SU-DHL-6 (cell line): ENCODE data around the gene SERPINA6.

Experiments used
- H2AFZ ChIP-seq: fragments of 200-600 bp; sonication (generic); 2 replicates; pipeline ENCODE4 v1.6.1; 2014; ENCODE audit warnings: low read depth, mild to moderate bottlenecking, moderate library complexity, mixed read lengths, antibody characterized with exemption, low read length; ENCODE audit not compliant: severe bottlenecking
- H3F3A ChIP-seq: fragments of 200-600 bp; shearing (Covaris generic); 2 replicates; pipeline ENCODE4 v1.6.0; 2016; ENCODE audit warnings: antibody characterized with exemption, mild to moderate bottlenecking; ENCODE audit not compliant: insufficient read depth
- H3K27ac ChIP-seq: fragments of 200-600 bp; sonication (generic); 2 replicates; pipeline ENCODE4 v1.5.1; 2016; ENCODE audit warnings: low read depth, mild to moderate bottlenecking, low read length, moderate library complexity, mixed read lengths
- H3K27me3 ChIP-seq: fragments of 200-600 bp; sonication (generic), shearing (Covaris generic); 2 replicates; pipeline ENCODE4 v1.6.0; 2014; ENCODE audit warnings: mild to moderate bottlenecking, low read length
- H3K36me3 ChIP-seq: fragments of 200-600 bp; sonication (generic); 2 replicates; pipeline ENCODE4 v1.6.1; 2014; ENCODE audit warnings: mild to moderate bottlenecking, low read length, mixed read lengths
- H3K4me2 ChIP-seq: fragments of 300-600, 200-600 bp; shearing (Covaris generic), sonication (generic); 2 replicates; pipeline ENCODE4 v1.6.0; 2014; ENCODE audit warnings: low read length, low read depth, mild to moderate bottlenecking; ENCODE audit not compliant: poor library complexity, severe bottlenecking
- H3K4me3 ChIP-seq: fragments of 200-600 bp; sonication (generic); 2 replicates; pipeline ENCODE4 v1.5.1; 2014; ENCODE audit warnings: antibody characterized with exemption, low read length, mild to moderate bottlenecking, mixed read lengths; ENCODE audit not compliant: insufficient read depth, poor library complexity, severe bottlenecking
- H3K79me2 ChIP-seq: fragments of 200-600 bp; sonication (generic); 2 replicates; pipeline ENCODE4 v1.6.1; 2014; ENCODE audit warnings: mild to moderate bottlenecking, low read length, moderate library complexity; ENCODE audit not compliant: insufficient read depth
- H3K9ac ChIP-seq: fragments of 200-600 bp; sonication (generic); 2 replicates; pipeline ENCODE4 v1.7.0; 2014; ENCODE audit warnings: mild to moderate bottlenecking, low read length
- H3K9me2 ChIP-seq: fragments of 200-600 bp; sonication (generic); replicated peaks from 2 replicates; pipeline ENCODE4 v1.6.1; 2014; ENCODE audit warnings: low read length; ENCODE audit not compliant: insufficient read depth
- H3K9me3 ChIP-seq: fragments of 200-600 bp; sonication (generic); 2 replicates; pipeline ENCODE4 v1.6.1; 2014; ENCODE audit warnings: low read length, mixed read lengths; ENCODE audit not compliant: insufficient read depth
- H4K20me1 ChIP-seq: fragments of 200-600 bp; sonication (generic); 2 replicates; pipeline ENCODE4 v1.6.1; 2014; ENCODE audit warnings: low read depth, mild to moderate bottlenecking, antibody characterized with exemption, low read length, moderate library complexity, mixed read lengths
- CTCF ChIP-seq: fragments of 200-600 bp; sonication (generic); IDR thresholded peaks from one replicate; pipeline ENCODE4 v1.5.1; 2017; ENCODE audit warnings: antibody characterized with exemption, mild to moderate bottlenecking, low read length, moderate library complexity; ENCODE audit not compliant: insufficient read depth, poor library complexity, severe bottlenecking
- EZH2phosphoT487 ChIP-seq: fragments of 200-600 bp; sonication (generic), shearing (Covaris generic); conservative IDR thresholded peaks from 2 replicates; pipeline ENCODE4 v1.6.1; 2018; ENCODE audit warnings: mild to moderate bottlenecking, antibody characterized with exemption, low read length, moderate library complexity, mixed read lengths

The SERPINA6 gene

GRCh38 chr14:94321421-94322271 is 1.5 kb downstream of the SERPINA6 start:
- Histone ChIP-seq H4K20me1 (no peaks in the 10 kb centered on the region), H3F3A (no peaks in the 10 kb centered on the region), H2AFZ (no peak overlapping the region), H3K9me3 (no peaks in the 10 kb centered on the region), H3K79me2 (no peaks in the 10 kb centered on the region), H3K4me2 (no peak overlapping the region), H3K27ac (no peak overlapping the region), H3K27me3 (no peaks in the 10 kb centered on the region), H3K9me2 (no peaks in the 10 kb centered on the region), H3K4me3 (no peak overlapping the region), H3K9ac (no peak overlapping the region), H3K36me3 (no peaks in the 10 kb centered on the region)
- TF ChIP-seq CTCF (no peak), EZH2phosphoT487 (no peak)

GRCh38 chr14:94320243-94320642 is 2.9 kb downstream of the SERPINA6 start:
- Histone ChIP-seq H3K79me2 (no peaks in the 10 kb centered on the region), H3K9me2 (no peaks in the 10 kb centered on the region), H3K27ac (no peak overlapping the region), H3K36me3 (no peaks in the 10 kb centered on the region; the same call in 1 of the 2 replicates), H3K27me3 (no peaks in the 10 kb centered on the region), H3K9me3 (no peaks in the 10 kb centered on the region), H3K4me3 (no peak overlapping the region), H4K20me1 (no peaks in the 10 kb centered on the region), H2AFZ (no peak overlapping the region), H3K9ac (no peak overlapping the region), H3K4me2 (no peak overlapping the region), H3F3A (no peaks in the 10 kb centered on the region)
- no peak for TF ChIP-seq EZH2phosphoT487
- TF ChIP-seq CTCF, result no peak

- no peak overlapping the region for H2AFZ ChIP-seq
Observed at GRCh38 chr14:94317259-94317658, 5.9 kb downstream of the SERPINA6 start.

More at GRCh38 chr14:94317259-94317658, 5.9 kb downstream of the SERPINA6 start:
- Histone ChIP-seq H3K9me3 (no peaks in the 10 kb centered on the region), H3K79me2 (no peaks in the 10 kb centered on the region), H3K27ac (no peak overlapping the region), H4K20me1 (no peaks in the 10 kb centered on the region), H3K9ac (no peak overlapping the region), H3F3A (no peaks in the 10 kb centered on the region), H3K27me3 (no peaks in the 10 kb centered on the region), H3K9me2 (no peaks in the 10 kb centered on the region), H3K4me3 (no peak overlapping the region), H3K36me3 (no peaks in the 10 kb centered on the region; the same call in 1 of the 2 replicates), H3K4me2 (no peak overlapping the region)
- TF ChIP-seq CTCF, result no peak
- no peak for TF ChIP-seq EZH2phosphoT487
